Left lung (tissue), 10 donors: Measurements from ENCODE around the gene ZNF584. TPM values are rescaled to one million over a fixed set of nuclear protein-coding genes. Genes with fewer than 3 reads are reported as not detected.

Source experiments
- ATAC-seq: fragments of 200-7000 bp; cut with Tn5 transposase; one replicate; pipeline ENCODE4 v1.9.1; 2020; ENCODE audit warnings: moderate library complexity
- DNase-seq, 4 donors: peaks; one replicate each; pipeline ENCODE4 v3.0.0-alpha.2; 2013 to 2020
- H3K27ac ChIP-seq, 2 donors: fragments of 200-600 bp; sonication (generic) in 1 of 2; one replicate each; pipeline versions ENCODE4 v1.5.0 to v1.8.0; 2020 to 2021
- H3K27me3 ChIP-seq, 2 donors: fragments of 200-600 bp; sonication (generic) in 1 of 2; one replicate each; pipeline versions ENCODE4 v1.5.0 to v1.8.0; 2020 to 2021
- H3K36me3 ChIP-seq, 2 donors: fragments of 200-600 bp; sonication (generic) in 1 of 2; one replicate each; pipeline versions ENCODE4 v1.5.0 to v1.8.0; 2020 to 2021
- H3K4me1 ChIP-seq, 2 donors: fragments of 200-600 bp; one replicate each; pipeline ENCODE4 v1.8.0; 2021
- H3K4me3 ChIP-seq, 2 donors: fragments of 200-600 bp; sonication (generic) in 1 of 2; one replicate each; pipeline versions ENCODE4 v1.5.0 to v1.8.0; 2020 to 2021; ENCODE audit warnings: mild to moderate bottlenecking in 1 of 2
- H3K9me3 ChIP-seq, 2 donors: fragments of 200-600 bp; sonication (generic) in 1 of 2; one replicate each; pipeline versions ENCODE4 v1.5.0 to v1.8.0; 2020 to 2021
- CTCF ChIP-seq, 2 donors: fragments of 200-600 bp; sonication (generic) in 1 of 2; IDR thresholded peaks; one replicate each; pipeline versions ENCODE4 v1.5.0 to v1.8.0; 2021; ENCODE audit warnings: antibody characterized with exemption in 2 of 2
- intact Hi-C, 2 donors: fragments of 100-400 bp; cut with DNase I; formaldehyde crosslinking; loops; one replicate each; pipeline versions ENCODE4 v1.11.2 to v1.14.2; 2022
- polyA plus RNA-seq, 6 donors: library from polyadenylated mRNA; unstranded; fragments of 120-200 nt; gene quantifications; one replicate each; pipeline ENCODE4 v1.2.1, GENCODE V29; 2013; ENCODE audit not compliant: insufficient read length in 6 of 6
- total RNA-seq, 2 donors: library from RNA; stranded (reverse); fragmentation: NEBNext Ultra II Directional; extraction: Animal tissue kit (Norgen Biotek cat#: 25700); gene quantifications; one replicate each; pipeline ENCODE4 v1.2.1, GENCODE V29; 2021
- donor health status: DM: no; HTN: yes; CAD: no.
- donor health status: DM: no; HTN: no; CAD: no.

Gene ZNF584
- total and polyA plus RNA-seq, 8 donors, result 7.4 to 12.7 (median 10.0) TPM

GRCh38 chr19:58396691-58397532, 11.5 kb upstream of the ZNF584 start:
- Histone ChIP-seq H3K36me3 (peaks cover 3 to 34% of the 10 kb centered on the region in 2 donors), H3K27ac (no peak overlapping the region)

GRCh38 chr19:58397533-58398037, 10.9 kb upstream of the ZNF584 start:
- Histone ChIP-seq H3K36me3 (peaks cover 3 to 28% of the 10 kb centered on the region in 2 donors), H3K4me1 (peaks cover 9 to 25% of the 10 kb centered on the region in 2 donors), H3K27me3 (peaks cover 5 to 33% of the 10 kb centered on the region in 2 donors), H3K4me3 (no peak overlapping the region), H3K9me3 (no peaks in the 10 kb centered on the region), H3K27ac (no peak overlapping the region)
- no peak for ATAC-seq
- intact Hi-C loops, result no loop called here
- no peak for DNase-seq
- TF ChIP-seq CTCF (IDR thresholded peaks at IDR 0.05), result no peak

More at GRCh38 chr19:58396691-58397532, 11.5 kb upstream of the ZNF584 start:
- Histone ChIP-seq H3K9me3 (no peaks in the 10 kb centered on the region), H3K4me3 (peak overlapping the region in 1 of 2 donors; percentile 9), H3K27me3 (peaks cover 5 to 33% of the 10 kb centered on the region in 2 donors), H3K4me1 (peaks cover 6 to 21% of the 10 kb centered on the region in 2 donors)
- intact Hi-C loops, result no loop called here
- TF ChIP-seq CTCF (IDR thresholded peaks at IDR 0.05), result no peak
- ATAC-seq, result no peak
- DNase-seq, result no peak

GRCh38 chr19:58398087-58398486, 10.4 kb upstream of the ZNF584 start:
- Histone ChIP-seq H3K36me3 (peaks cover 2 to 23% of the 10 kb centered on the region in 2 donors), H3K9me3 (no peaks in the 10 kb centered on the region), H3K4me1 (peaks cover 9 to 25% of the 10 kb centered on the region in 2 donors), H3K27ac (no peak overlapping the region), H3K27me3 (peaks cover 5 to 33% of the 10 kb centered on the region in 2 donors), H3K4me3 (no peak overlapping the region)
- no peak for DNase-seq
- ATAC-seq, result no peak
- TF ChIP-seq CTCF (IDR thresholded peaks at IDR 0.05), result no peak
- intact Hi-C loops, result no loop called here

- no peak for TF ChIP-seq CTCF (IDR thresholded peaks at IDR 0.05)
- no peak for DNase-seq
Measured at GRCh38 chr19:58398545-58398944, 9.9 kb upstream of the ZNF584 start.

GRCh38 chr19:58399903-58400302, 8.5 kb upstream of the ZNF584 start:
- no peak for DNase-seq
- ATAC-seq, result no peak

More at GRCh38 chr19:58398545-58398944, 9.9 kb upstream of the ZNF584 start:
- no peak for ATAC-seq
- H3K36me3 ChIP-seq, result peaks cover 0 to 18% of the 10 kb centered on the region in 2 donors
- H3K27ac ChIP-seq, result no peak overlapping the region
- no peak overlapping the region for H3K4me3 ChIP-seq
- H3K27me3 ChIP-seq, result peaks cover 5 to 33% of the 10 kb centered on the region in 2 donors
- peaks cover 9 to 25% of the 10 kb centered on the region in 2 donors for H3K4me1 ChIP-seq
- H3K9me3 ChIP-seq, result no peaks in the 10 kb centered on the region
- intact Hi-C loops, result no loop called here

More at GRCh38 chr19:58399903-58400302, 8.5 kb upstream of the ZNF584 start:
- intact Hi-C loops, result no loop called here
- Histone ChIP-seq H3K27me3 (peaks cover 5 to 33% of the 10 kb centered on the region in 2 donors), H3K4me3 (peak overlapping the region in 1 of 2 donors; percentile 62), H3K4me1 (peaks cover 9 to 25% of the 10 kb centered on the region in 2 donors), H3K27ac (no peak overlapping the region), H3K9me3 (no peaks in the 10 kb centered on the region), H3K36me3 (peaks cover 0 to 5% of the 10 kb centered on the region in 2 donors)
- no peak for TF ChIP-seq CTCF (IDR thresholded peaks at IDR 0.05)
